ENCODE measurements around the gene BMERB1. TPM values are rescaled to one million over a fixed set of nuclear protein-coding genes. Genes with fewer than 3 reads are reported as not detected.

The BMERB1 gene
- total and polyA plus RNA-seq, 2 experiments from 2014 or later: 17.3 to 28.1 TPM

GRCh38 chr16:15616012-15616411 lies 181.6 kb downstream of the BMERB1 start:
- TF ChIP-seq, protein P1, sequence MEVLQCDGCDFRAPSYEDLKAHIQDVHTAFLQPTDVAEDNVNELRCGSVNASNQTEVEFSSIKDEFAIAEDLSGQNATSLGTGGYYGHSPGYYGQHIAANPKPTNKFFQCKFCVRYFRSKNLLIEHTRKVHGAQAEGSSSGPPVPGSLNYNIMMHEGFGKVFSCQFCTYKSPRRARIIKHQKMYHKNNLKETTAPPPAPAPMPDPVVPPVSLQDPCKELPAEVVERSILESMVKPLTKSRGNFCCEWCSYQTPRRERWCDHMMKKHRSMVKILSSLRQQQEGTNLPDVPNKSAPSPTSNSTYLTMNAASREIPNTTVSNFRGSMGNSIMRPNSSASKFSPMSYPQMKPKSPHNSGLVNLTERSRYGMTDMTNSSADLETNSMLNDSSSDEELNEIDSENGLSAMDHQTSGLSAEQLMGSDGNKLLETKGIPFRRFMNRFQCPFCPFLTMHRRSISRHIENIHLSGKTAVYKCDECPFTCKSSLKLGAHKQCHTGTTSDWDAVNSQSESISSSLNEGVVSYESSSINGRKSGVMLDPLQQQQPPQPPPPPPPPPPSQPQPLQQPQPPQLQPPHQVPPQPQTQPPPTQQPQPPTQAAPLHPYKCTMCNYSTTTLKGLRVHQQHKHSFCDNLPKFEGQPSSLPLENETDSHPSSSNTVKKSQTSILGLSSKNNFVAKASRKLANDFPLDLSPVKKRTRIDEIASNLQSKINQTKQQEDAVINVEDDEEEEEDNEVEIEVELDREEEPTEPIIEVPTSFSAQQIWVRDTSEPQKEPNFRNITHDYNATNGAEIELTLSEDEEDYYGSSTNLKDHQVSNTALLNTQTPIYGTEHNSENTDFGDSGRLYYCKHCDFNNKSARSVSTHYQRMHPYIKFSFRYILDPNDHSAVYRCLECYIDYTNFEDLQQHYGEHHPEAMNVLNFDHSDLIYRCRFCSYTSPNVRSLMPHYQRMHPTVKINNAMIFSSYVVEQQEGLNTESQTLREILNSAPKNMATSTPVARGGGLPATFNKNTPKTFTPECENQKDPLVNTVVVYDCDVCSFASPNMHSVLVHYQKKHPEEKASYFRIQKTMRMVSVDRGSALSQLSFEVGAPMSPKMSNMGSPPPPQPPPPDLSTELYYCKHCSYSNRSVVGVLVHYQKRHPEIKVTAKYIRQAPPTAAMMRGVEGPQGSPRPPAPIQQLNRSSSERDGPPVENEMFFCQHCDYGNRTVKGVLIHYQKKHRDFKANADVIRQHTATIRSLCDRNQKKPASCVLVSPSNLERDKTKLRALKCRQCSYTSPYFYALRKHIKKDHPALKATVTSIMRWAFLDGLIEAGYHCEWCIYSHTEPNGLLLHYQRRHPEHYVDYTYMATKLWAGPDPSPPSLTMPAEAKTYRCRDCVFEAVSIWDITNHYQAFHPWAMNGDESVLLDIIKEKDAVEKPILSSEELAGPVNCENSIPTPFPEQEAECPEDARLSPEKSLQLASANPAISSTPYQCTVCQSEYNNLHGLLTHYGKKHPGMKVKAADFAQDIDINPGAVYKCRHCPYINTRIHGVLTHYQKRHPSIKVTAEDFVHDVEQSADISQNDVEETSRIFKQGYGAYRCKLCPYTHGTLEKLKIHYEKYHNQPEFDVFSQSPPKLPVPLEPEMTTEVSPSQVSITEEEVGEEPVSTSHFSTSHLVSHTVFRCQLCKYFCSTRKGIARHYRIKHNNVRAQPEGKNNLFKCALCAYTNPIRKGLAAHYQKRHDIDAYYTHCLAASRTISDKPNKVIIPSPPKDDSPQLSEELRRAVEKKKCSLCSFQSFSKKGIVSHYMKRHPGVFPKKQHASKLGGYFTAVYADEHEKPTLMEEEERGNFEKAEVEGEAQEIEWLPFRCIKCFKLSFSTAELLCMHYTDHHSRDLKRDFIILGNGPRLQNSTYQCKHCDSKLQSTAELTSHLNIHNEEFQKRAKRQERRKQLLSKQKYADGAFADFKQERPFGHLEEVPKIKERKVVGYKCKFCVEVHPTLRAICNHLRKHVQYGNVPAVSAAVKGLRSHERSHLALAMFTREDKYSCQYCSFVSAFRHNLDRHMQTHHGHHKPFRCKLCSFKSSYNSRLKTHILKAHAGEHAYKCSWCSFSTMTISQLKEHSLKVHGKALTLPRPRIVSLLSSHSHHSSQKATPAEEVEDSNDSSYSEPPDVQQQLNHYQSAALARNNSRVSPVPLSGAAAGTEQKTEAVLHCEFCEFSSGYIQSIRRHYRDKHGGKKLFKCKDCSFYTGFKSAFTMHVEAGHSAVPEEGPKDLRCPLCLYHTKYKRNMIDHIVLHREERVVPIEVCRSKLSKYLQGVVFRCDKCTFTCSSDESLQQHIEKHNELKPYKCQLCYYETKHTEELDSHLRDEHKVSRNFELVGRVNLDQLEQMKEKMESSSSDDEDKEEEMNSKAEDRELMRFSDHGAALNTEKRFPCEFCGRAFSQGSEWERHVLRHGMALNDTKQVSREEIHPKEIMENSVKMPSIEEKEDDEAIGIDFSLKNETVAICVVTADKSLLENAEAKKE (CRISPR knock-in tag; IDR thresholded peaks at IDR 0.05): no peak
- no peak for TF ChIP-seq CTCF (conservative IDR thresholded peaks at IDR 0.05; ENCODE audit: low read depth in 2 of 2)
- no peak for TF ChIP-seq STAT1 (IDR thresholded peaks at IDR 0.05; ENCODE audit: unreplicated experiment)
- no peak for TF ChIP-seq POLR2AphosphoS5 (IDR thresholded peaks at IDR 0.05; ENCODE audit: low read depth)
- ATAC-seq: no peak

More at GRCh38 chr16:15616012-15616411, 181.6 kb downstream of the BMERB1 start:
- DNase-seq (ENCODE audit: low spot score): no peak
- Histone ChIP-seq H3K27ac (ENCODE audit: low read depth) (no peak overlapping the region), H3K79me2 (replicated peaks; ENCODE audit: insufficient read depth) (no peaks in the 10 kb centered on the region), H4K20me1 (replicated peaks; ENCODE audit: insufficient read depth) (0 out of 2 replicates have a peak, but pooled peaks cover 4% of the 10 kb centered on the region), H2AFZ (no peak overlapping the region), H3K36me3 (ENCODE audit: insufficient read depth) (peaks cover 25% of the 10 kb centered on the region), H3K27me3 (ENCODE audit: insufficient read depth) (no peaks in the 10 kb centered on the region), H3K9me2 (ENCODE audit: insufficient read depth) (no peaks in the 10 kb centered on the region), H3F3A (replicated peaks; ENCODE audit: low read depth) (no peaks in the 10 kb centered on the region), H3K4me3 (no peak overlapping the region), H3K4me2 (no peak overlapping the region), H3K4me1 (ENCODE audit: insufficient read depth) (no peaks in the 10 kb centered on the region)
- H3K4me3 Mint-ChIP-seq: no peak overlapping the region
- no peaks in the 10 kb centered on the region for H3K27me3 Mint-ChIP-seq (ENCODE audit: insufficient read depth, low read depth, poor library complexity)
- no peaks in the 10 kb centered on the region for H3K9me3 Mint-ChIP-seq
- peaks cover 62% of the 10 kb centered on the region for H3K36me3 Mint-ChIP-seq (ENCODE audit: low read depth)
- no peak overlapping the region for H3K27ac Mint-ChIP-seq
- H3K4me1 Mint-ChIP-seq: no peaks in the 10 kb centered on the region
